GM19468 (cell line): ENCODE data around the gene ATOH8.

Source experiments
- ATAC-seq: cut with Tn5 transposase; IDR thresholded peaks from one replicate; pipeline ENCODE4 v1.9.1; 2021; ENCODE audit warnings: mild to moderate bottlenecking, moderate library complexity, moderate number of reproducible peaks; ENCODE audit not compliant: unreplicated experiment; ENCODE audit errors: extremely low read depth

Gene ATOH8

GRCh38 chr2:85795331-85796045, 41.7 kb downstream of the ATOH8 start:
- no peak for ATAC-seq

- no peak for ATAC-seq
Measured at GRCh38 chr2:85796046-85796340, 42.2 kb downstream of the ATOH8 start.

GRCh38 chr2:85796341-85797262, 42.8 kb downstream of the ATOH8 start:
- no peak for ATAC-seq

- no peak for ATAC-seq
Measured at GRCh38 chr2:85797263-85797660, 43.5 kb downstream of the ATOH8 start.

- no peak for ATAC-seq
Measured at GRCh38 chr2:85797921-85798320, 44.1 kb downstream of the ATOH8 start.

- ATAC-seq, result no peak
Measured at GRCh38 chr2:85799215-85799956, 45.6 kb downstream of the ATOH8 start.

GRCh38 chr2:85800586-85800985, 46.8 kb downstream of the ATOH8 start:
- ATAC-seq, result no peak

GRCh38 chr2:85801871-85802270, 48.1 kb downstream of the ATOH8 start:
- no peak for ATAC-seq

- ATAC-seq, result no peak
Measured at GRCh38 chr2:85802354-85803103, 48.7 kb downstream of the ATOH8 start.

- ATAC-seq, result no peak
Measured at GRCh38 chr2:85803704-85804425, 50.1 kb downstream of the ATOH8 start.

- ATAC-seq, result no peak
Measured at GRCh38 chr2:85804583-85804982, 50.8 kb downstream of the ATOH8 start.

GRCh38 chr2:85806358-85807118, 52.7 kb downstream of the ATOH8 start:
- ATAC-seq, result no peak

GRCh38 chr2:85807756-85808155, 54.0 kb downstream of the ATOH8 start:
- no peak for ATAC-seq

- ATAC-seq, result no peak
Measured at GRCh38 chr2:85810371-85811179, 56.8 kb downstream of the ATOH8 start.

GRCh38 chr2:85811180-85812093, 57.6 kb downstream of the ATOH8 start:
- ATAC-seq, result no peak

- ATAC-seq, result no peak
Measured at GRCh38 chr2:85812094-85812735, 58.4 kb downstream of the ATOH8 start.
